Measurements from ENCODE around the gene USP54.

GRCh38 chr10:73591935-73592699, 975 bp upstream of the USP54 start:
- TF ChIP-seq, protein P1, sequence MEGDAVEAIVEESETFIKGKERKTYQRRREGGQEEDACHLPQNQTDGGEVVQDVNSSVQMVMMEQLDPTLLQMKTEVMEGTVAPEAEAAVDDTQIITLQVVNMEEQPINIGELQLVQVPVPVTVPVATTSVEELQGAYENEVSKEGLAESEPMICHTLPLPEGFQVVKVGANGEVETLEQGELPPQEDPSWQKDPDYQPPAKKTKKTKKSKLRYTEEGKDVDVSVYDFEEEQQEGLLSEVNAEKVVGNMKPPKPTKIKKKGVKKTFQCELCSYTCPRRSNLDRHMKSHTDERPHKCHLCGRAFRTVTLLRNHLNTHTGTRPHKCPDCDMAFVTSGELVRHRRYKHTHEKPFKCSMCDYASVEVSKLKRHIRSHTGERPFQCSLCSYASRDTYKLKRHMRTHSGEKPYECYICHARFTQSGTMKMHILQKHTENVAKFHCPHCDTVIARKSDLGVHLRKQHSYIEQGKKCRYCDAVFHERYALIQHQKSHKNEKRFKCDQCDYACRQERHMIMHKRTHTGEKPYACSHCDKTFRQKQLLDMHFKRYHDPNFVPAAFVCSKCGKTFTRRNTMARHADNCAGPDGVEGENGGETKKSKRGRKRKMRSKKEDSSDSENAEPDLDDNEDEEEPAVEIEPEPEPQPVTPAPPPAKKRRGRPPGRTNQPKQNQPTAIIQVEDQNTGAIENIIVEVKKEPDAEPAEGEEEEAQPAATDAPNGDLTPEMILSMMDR (conservative IDR thresholded peaks at IDR 0.05; ENCODE audit: low read depth, low read length) = no peak
- TF ChIP-seq EZH2 (IDR thresholded peaks at IDR 0.05; ENCODE audit: borderline replicate concordance, low read depth, low read length, poor library complexity, severe bottlenecking) = no peak

All from A673 (cell line).